HG03432 (cell line): Measurements from ENCODE around the gene IFT122.
A peak's percentile ranks its signal among the peaks of the same experiment; 100 is the strongest.
"Not testable (repeated sequence)": the region's sequence is repeated elsewhere in the genome, so short reads cannot be mapped to it uniquely, and the experiment has no call there.

Experiments
- ATAC-seq: cut with Tn5 transposase; IDR thresholded peaks from one replicate; pipeline ENCODE4 v1.9.1; 2021; ENCODE audit warnings: mild to moderate bottlenecking, moderate library complexity; ENCODE audit not compliant: unreplicated experiment

IFT122 gene

DNA sequence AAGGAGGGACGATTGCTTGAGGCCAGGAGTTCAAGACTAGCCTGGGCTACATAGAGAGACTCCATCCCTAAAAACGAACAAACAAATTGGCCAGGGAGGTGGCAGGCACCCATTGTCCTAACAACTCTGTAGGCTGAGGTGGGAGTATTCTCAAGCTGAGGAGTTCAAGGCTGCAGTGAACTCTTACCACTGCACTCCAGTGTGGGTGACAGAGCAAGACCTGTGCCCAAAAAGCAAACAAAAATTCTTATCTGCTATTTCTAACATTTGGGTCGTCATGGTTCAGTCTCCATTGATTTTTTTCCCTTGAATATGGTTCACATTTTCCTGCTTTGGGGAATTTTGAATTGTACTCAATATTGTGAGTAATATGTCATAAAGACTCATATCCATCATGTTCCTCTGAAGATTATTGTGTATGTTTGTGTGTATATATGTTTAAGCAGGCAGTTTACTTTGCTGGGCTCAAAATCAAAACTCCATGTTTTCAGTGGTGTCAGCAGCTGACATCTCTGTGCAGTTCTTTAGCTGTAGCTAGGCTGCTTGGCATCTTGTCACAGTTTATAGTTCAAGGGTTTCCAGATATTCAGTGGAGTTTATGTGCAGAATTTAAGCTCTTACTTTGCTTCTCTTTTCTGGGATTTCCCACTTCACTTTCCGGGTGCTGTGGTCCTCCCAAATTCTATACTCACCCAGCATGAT is 33.2 kb downstream of the IFT122 start:
- no peak for ATAC-seq

DNA sequence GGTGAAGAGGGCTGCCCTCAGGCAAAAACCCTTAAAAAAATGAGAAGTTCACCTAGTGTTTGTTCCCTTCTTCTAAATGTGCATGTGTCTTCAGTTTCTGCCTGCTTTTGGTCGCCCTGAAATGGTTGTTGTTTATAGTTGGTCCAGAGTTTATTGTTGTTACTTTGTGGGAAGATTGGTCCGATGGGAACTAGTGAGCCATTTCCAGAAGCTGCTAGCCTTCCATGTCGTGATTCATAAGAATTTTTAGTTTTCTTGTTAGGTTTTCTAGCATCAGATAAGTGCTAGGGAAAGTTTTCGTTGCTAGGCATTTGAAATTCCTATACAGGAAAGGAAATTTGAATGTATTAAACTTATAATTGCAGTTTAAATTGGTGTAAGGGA is 33.7 kb downstream of the IFT122 start:
- no peak for ATAC-seq

DNA sequence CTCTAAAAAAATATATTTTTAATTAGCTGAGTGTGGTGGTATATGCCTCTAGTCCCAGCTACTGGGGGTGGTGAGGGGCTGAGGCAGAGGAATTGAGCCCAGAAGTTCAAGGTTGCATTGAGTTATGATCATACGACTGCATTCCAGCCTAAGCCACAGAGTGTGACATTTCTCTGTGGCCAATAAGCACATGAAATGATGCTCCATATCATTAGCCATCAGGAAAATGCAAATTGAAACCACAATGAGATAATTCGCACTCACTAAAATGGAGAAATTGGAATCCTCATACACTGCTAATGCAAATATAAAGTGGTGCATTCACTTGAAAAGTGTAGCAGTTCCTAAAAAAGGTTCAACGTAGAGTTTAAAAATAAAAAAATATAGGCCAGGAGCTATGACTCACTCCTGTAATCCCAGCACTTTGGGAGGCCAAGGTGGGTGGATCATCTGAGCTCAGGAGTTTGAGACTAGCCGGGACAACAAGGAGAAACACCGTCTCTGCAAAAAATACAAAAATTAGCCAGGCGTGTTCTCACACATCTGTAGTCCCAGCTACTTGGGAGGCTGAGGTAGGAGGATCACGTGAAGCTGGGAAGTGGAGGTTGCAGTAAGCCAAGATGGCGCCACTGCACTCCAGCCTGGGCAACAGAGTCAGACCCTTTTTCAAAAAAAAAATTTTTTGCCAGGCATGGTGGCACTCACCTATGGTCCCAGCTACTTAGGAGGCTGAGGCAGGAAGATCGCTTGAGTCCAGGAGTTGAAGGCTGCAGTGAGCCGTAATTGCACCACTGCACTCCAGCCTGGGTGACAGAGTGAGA is 35.2 kb downstream of the IFT122 start:
- no peak for ATAC-seq

DNA sequence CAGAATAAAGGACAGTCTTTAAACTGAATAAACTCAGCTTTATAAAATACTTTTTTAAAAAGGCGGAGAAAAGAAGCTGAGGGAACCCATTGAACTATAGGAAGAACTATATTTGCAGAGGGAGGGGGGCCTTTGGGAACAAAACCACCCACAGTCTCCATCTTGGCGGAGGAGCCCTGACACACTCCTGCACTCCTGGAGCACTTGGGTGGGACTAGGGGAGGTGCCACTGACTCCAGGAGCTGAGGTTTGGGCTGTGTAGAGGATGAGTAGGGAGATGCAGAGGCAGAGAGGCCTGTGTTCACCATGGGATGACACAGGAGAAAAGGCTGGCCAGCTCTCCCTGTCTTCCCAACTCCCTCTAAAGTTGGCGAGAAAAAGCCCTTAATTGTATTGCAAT is 35.8 kb downstream of the IFT122 start:
- ATAC-seq, result no peak

DNA sequence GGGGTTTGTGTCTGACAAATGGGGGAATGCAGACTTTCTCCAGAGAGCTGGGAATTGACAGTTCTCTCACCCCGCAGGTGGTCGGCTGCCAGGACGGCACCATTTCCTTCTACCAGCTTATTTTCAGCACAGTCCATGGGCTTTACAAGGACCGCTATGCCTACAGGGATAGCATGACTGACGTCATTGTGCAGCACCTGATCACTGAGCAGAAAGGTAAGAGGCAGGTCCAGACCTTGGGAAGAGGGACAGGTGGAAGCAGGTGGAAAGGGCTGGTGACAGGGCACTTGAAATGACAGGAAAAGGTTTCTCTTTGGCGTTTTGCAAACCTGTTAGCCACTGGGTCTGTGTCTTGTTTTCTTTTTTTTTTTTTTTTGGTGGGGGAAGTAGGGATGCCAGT is 36.6 kb downstream of the IFT122 start:
- no peak for ATAC-seq

DNA sequence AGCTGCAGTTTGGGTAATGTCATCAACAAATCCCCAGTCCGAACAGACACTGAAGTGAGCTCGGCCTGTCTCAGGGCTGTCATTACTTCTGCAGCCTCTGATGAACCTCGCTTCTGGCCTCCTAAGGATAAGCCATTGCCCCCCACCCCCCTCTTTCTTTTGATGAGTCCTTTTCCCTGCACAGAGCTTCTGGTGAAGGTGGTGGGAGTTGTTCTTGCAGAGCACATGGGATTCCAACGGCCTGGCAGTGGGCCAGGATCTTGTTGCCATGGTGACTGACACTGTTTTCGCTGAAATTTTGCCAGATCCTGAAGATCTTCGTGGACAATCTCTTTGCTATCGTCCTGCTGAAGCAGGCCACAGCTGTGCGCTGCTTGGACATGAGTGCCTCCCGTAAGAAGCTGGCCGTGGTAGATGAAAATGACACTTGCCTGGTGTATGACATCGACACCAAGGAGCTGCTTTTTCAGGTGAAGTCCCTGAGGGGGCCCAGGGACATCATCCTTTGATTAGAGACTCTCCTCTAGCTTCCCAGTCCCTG is 41.3 kb downstream of the IFT122 start:
- not testable (repeated sequence) for ATAC-seq

DNA sequence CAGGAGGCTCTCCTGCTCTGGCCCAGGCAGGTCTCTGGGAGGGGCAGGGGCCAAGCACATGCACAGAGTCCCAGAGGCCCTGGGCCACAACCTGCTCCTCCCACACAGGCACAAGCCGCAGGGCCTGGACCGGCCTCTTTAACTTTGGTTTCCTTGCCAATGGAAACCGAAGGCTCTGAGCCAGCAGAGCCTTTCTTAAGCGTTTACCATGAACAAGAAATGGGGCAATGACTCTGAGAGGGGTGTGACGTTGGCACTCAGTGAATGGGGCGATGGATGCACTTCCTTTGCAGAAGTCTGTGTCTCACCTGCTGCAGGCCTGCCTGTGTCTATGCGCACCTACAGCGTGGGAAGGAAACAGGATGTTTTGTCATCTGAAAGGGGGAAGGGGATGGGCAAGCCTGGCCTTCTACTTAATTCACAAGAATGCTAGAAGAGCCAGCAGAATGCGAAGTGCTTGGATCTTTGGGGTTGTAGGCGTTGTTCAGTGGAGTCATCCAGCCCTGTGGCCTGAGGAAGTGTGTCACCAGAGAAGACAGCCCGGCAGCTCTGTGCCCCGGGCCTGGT is 41.8 kb downstream of the IFT122 start:
- ATAC-seq, result no peak

DNA sequence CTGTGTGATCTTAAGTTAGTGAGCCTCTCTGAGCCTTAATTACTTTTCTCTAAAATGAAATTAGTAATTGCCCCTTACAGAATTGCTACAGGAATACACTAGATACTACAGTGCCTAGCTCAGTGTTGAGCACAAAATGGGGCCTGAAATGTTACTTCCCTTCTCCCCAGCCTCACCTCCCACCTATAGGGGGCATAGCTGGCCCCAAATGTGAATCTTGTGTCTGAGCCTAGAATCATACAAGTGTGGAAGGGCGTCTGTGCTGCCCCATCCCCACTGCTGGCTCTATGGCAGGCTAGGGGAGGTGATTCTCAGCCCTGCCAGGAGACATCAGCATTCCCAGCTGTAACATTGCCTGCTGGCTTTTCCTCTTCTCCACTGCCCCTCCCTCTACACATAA is 42.7 kb downstream of the IFT122 start:
- ATAC-seq, result no peak

DNA sequence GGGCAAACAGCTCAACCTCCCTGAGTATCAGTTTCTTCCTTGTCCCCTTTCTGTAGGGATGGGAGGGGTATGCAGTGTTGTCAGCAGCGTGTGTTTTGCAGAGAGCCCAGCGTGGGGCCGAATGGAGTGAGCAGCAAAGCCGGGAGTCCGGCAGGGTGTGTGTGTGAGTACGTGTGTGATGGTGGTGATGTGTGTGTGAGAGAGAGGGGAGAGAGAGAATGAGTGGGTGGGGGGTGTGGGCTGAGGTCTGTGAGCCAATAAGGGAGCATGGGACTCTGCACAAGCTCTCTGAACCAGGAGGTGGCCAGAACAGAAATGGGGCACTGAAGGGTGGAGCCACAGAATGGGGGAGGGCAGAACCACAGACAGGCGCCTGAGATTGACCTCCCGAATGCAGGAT is 43.8 kb downstream of the IFT122 start:
- no peak for ATAC-seq

DNA sequence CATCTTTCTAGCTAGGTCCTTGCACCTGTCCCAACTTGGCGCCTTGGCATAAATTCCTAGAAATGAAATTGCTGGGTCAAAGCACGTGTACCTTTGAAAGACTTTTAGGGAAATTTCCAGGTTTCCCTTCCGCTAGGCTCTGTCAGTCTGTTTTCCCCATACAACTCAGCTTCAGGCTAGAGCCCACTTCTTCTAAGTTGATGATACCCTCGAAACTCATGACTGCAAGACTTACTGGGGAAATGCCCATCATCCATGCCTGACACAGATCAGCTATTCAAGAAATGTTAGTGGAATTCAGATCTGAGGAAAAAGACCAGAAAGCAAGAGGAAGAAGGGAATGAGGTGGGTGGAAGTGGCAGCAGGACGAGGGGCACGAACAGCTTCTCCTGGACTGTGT is 45.1 kb downstream of the IFT122 start:
- not testable (repeated sequence) for ATAC-seq

DNA sequence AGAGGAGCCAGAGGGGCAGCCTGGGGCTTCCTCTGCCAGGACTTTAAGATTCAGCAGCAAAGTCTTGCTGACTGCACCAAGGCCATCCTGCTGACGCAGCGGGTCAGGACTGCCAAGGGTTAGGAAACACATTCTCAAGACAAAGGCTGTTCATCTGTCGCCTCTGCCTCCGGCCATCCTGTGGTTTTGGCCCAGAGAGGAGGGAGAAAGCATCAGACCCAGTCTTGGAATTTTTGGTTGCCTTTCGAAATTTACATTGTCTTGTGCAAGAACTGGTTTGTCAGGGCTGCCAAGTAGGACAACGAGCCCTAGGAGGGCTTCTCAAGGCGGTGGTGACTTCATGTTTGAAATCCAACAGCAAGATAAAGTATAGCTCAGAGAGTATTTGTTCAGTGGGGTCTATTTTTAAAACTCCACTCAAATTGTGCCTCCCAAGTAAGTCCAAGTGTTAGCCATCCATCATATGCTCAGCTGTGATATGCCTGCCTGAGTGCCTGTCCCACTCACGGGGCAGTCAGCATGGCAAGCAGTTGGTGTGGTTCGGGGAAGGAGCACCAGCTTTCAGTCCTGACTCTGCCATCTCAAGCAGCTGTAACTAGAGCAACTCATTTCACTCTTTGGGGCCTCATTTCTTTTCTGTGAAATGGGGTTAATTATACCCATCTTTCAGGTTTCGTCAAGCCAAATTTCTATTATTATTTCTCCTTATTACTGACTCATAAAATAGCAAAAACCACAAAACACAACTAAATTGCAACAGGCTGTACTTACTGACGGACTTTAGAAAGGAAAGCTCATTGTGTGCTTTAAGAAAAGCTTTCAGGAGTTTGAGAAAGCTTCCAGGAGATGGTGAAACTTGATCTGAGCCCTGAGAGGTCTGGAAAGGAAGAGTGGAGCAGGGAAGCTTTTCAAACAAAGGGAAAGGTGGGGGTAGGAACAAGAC is 46.0 kb downstream of the IFT122 start:
- no peak for ATAC-seq

DNA sequence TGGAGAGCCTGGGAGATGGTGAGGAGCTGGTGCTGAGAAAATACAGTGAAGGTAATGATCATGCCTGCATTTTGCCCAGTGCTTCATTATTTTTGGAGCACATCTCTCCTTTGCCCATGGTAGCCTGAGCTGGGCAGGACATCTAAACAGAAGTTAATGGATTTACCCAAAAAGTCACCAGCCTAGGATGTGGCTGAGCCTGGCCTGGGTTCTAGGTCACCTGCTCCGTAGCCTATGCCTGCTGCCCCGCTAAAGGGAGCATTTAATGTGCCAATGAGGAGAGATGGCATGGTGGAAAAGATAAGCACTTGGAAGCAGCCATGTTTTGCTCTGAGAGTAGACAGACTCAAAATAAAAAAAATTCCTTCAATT is 46.6 kb downstream of the IFT122 start:
- no peak for ATAC-seq

DNA sequence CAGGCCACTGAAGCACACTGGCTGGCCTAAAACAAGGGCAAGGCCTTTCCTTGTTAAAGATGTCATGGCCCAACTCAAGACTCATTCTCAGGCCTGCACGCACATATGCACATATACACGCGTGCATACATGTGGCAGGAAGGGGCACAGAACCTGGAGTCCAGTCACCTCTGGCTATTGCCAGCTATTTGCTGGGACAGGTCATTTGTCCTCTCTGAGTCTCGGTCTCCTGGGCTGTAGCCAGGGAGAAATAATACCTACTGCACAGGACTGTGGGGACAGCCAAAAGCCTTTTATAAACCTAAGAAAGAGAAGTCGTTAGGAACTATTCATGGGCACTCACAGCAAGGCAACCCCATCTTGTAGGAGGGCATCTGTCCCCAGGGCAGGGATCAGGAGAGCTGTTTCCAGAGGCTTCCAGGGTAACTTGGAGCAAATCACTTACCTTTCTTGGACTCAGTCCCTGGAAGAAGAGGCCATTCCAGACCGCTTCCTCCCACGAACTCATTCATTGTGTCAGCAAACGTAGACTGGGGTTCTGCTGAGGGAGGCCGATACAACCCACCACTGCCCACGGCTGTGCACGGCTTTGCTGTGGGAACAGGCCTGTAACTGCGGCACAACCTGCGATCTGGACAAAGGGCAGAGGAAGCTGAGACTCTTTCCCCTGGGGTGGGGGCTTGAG is 47.3 kb downstream of the IFT122 start:
- ATAC-seq, result no peak

DNA sequence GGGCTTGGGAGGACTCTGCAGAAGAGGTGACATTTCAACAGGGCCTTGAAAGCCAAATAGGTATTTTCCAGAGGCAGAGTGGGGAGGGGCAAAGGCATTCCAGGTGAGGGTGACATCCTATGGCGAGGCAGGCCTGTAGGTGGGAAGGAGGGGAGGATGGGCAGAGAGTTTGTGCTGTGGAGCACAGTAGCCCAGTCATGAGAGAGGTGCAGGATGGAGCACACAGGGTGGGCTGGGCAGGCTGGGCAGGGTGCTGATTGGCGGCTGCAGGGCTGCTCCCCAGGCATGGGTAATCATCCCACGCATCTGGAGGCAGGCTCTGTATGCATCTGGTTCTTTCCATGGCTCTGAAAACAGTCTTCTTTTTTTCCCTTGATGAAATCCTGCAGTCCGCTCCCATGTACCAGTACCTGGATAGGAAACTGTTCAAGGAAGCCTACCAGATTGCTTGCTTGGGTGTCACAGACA is 47.9 kb downstream of the IFT122 start:
- ATAC-seq, result not testable (repeated sequence)

DNA sequence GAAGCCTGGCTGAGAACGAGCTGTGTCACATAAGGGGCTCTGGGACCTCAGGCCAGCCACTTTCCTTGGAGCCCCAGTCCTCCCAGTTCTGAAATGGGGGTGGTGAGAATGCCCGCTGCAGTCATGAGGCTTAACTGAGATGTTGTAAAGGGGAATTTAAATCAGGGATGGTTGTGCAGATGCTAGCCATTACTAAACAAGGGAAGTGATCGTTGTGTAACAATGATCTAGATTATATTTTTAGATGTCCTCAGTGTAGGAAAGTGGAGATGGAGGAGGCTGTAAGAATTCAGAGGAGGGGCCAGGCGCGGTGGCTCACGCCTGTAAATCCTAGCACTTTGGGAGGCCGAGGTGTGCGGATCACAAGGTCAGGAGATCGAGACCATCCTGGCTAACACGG is 49.2 kb downstream of the IFT122 start:
- not testable (repeated sequence) for ATAC-seq

DNA sequence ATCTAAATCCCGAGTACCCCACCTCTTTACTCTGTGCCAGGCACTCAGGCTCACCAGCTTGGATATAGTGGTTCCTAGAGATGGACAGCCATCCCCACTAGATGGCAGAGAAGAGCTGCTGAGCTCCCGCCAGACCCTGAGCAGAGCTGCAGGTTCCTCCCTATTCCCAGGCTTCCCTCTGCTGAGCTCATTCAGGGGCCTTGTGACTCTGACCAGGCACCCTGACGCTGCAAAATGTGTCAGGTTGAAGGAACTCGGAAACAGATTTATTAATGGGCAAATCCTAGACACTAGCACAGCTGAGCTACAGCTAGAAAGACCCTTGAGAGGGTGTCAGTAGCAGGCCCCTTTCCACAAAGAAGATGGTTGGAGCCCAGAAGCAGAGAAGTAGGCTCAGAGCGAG is 50.2 kb downstream of the IFT122 start:
- ATAC-seq, result peak; percentile 55

DNA sequence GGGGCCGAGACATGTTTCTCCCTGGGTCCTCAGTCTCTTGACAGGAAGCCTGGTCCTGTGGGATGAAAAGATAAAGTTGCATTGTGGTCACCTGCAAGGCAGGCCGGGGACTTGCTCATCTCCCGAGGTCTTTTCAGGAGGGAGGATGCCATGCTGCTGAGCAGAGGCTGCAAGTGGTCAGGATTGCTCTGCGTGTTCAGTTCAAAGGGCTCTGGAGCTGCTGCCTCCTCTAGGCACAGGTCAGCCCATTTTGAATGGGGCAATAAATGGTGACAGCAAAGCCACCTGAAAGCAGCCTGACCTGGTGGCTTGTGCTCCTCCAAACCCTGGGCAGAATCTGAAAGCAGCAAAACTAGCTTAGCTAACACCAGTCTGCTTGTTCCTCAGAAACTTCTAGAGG is 51.1 kb downstream of the IFT122 start:
- not testable (repeated sequence) for ATAC-seq

DNA sequence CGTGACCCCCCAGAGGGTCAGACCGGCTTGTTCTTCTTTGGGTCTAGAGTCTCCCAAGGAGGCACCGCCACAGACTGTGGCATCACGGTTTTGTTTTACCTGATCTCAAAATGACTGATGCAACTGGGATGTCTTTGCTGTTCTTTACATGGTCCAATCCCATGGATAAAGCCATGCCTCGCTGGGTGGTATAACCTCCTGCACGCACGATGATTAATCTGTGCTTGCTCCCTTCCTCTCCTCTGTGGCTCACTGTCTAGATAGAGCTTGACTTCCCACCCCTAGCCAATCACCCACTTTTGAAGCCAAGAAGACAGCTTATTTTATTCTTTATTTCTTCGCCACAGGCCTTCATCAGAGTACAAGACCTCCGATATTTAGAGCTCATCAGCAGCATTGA is 51.8 kb downstream of the IFT122 start:
- ATAC-seq, result no peak

DNA sequence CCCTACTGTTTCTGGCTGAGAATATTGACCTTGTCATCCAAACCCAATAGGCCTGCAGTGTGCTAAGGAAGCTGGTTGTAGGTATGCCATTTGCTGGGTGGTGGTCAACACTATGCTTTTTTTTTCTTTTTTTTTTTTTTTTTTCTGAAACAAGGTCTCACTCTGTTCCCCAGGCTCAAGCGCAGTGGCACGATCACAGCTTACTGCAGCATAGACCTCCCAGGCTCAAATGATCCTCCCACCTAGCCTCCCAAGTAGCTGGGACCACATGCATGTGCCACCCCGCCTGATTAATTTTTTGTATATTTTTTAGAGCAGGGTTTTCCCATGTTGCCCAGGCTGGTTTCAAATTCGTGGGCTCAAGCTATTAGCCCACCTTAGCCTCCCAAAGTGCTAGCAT is 52.7 kb downstream of the IFT122 start:
- ATAC-seq, result no peak

DNA sequence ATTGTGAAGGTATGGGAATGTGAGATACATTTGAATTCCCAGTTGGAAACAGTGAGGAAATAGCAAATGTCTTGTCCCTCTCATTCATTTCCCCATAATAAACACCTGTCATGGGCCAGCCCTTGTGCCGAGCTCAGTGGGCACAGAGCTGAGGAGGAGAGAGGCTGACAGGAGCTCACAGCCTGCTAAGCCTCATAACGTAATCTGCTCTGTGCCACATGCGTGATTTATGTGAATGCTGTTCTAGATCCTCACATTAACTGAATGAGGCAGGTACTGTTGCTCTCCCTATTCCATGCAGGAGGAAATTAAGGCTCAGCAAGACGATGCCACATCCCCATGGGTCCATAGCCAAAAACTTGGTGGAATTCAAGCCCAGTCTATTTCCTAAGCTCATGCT is 53.2 kb downstream of the IFT122 start:
- no peak for ATAC-seq
